Activated CD4-positive, alpha-beta T cell treated with anti-CD3 and anti-CD28 coated beads, Interleukin-2, amount 10 ng/mL, durations not matched to agents 24 days and 14 days (primary cell): ENCODE measurements around the gene TFF1. TPM values are rescaled to one million over a fixed set of nuclear protein-coding genes. Genes with fewer than 3 reads are reported as not detected.

ENCODE experiments used
- DNase-seq: peaks from one replicate; pipeline ENCODE4 v3.0.0; 2022
- H3K27ac Mint-ChIP-seq: one replicate; pipeline ENCODE4 v1.8.0; 2022; ENCODE audit warnings: mild to moderate bottlenecking, mixed read lengths
- H3K27me3 Mint-ChIP-seq: one replicate; pipeline ENCODE4 v1.8.0; 2022; ENCODE audit warnings: mixed read lengths
- H3K36me3 Mint-ChIP-seq: one replicate; pipeline ENCODE4 v1.8.0; 2022; ENCODE audit warnings: low read depth, mild to moderate bottlenecking, mixed read lengths
- H3K4me1 Mint-ChIP-seq: one replicate; pipeline ENCODE4 v1.8.0; 2021; ENCODE audit warnings: mixed read lengths
- H3K4me3 Mint-ChIP-seq: one replicate; pipeline ENCODE4 v1.8.0; 2022; ENCODE audit warnings: mild to moderate bottlenecking, moderate library complexity, mixed read lengths
- H3K9me3 Mint-ChIP-seq: one replicate; pipeline ENCODE4 v1.8.0; 2021; ENCODE audit warnings: mixed read lengths
- intact Hi-C: fragments of 100-400 bp; cut with micrococcal nuclease; formaldehyde crosslinking; loops from one replicate; pipeline ENCODE4 v1.15.1; 2023
- total RNA-seq: library from RNA; stranded (reverse); gene quantifications from 2 replicates; pipeline ENCODE4 v1.2.3, GENCODE V29; 2022

The TFF1 gene
- total RNA-seq, 1 donor from 2014 or later: not detected

DNA sequence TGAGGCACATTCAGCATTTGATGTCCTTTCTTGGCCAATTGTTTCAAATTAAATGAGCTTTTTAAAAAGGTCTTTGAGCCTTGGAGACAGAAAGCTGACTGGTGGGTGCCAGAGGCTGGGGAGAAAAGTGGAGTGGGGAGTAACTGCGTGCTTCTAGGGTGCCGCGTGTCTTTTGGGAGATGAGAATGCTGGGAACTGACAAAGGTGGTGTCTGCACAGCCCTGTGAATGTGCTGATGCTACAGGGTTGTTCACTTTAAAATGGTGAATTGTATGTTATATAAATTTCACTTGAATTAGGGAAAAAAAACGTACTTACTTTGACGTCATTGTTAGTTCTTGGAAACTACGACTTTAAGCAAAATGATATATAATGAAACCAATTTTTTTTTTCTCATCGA lies 8.1 kb upstream of the TFF1 start:
- intact Hi-C loops: loop anchor here (5.0 kb wide), 1 partner anchor 33 kb away; no protein-coding TSS in a partner anchor
- peak overlapping the region; percentile 88 for H3K27ac Mint-ChIP-seq
- peak overlapping the region; percentile 16 for H3K4me3 Mint-ChIP-seq
- peaks cover 14% of the 10 kb centered on the region for H3K36me3 Mint-ChIP-seq
- DNase-seq: no peak
- no peaks in the 10 kb centered on the region for H3K27me3 Mint-ChIP-seq
- no peaks in the 10 kb centered on the region for H3K9me3 Mint-ChIP-seq
- peaks cover 23% of the 10 kb centered on the region for H3K4me1 Mint-ChIP-seq

DNA sequence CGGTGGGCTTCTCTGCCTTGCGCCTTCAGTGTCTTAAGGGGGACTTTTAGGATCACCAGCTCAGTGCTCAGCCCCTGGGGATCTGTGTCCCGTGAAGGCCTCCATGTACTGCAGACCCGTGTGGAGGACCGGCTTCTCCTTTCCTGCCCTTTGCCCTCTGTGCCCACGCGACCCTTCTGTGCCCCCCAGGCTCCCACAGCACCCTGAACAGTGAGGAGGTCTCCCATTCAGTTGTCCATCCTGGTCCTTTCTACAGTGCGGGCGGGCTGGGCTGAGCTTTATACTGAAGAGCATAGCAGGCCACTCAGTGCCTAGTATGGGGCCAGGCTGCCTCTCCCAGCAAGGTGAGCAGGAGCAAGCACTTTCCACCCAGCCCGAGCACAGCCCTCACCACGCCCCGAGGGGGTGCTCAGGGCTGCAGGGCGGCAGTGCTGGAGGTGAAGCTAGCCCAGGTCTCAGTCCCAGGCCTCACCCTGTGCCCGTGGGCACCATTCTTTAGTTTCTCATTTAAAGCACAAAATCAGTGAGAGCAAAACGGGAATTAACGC lies 7.6 kb upstream of the TFF1 start:
- Mint-ChIP-seq H3K27me3 (no peaks in the 10 kb centered on the region), H3K27ac (peak overlapping the region; percentile 88), H3K36me3 (peaks cover 15% of the 10 kb centered on the region), H3K4me3 (no peak overlapping the region), H3K9me3 (no peaks in the 10 kb centered on the region), H3K4me1 (peaks cover 25% of the 10 kb centered on the region)
- DNase-seq: no peak
- intact Hi-C loops: loop anchor here (5.0 kb wide), 1 partner anchor 33 kb away; no protein-coding TSS in a partner anchor

DNA sequence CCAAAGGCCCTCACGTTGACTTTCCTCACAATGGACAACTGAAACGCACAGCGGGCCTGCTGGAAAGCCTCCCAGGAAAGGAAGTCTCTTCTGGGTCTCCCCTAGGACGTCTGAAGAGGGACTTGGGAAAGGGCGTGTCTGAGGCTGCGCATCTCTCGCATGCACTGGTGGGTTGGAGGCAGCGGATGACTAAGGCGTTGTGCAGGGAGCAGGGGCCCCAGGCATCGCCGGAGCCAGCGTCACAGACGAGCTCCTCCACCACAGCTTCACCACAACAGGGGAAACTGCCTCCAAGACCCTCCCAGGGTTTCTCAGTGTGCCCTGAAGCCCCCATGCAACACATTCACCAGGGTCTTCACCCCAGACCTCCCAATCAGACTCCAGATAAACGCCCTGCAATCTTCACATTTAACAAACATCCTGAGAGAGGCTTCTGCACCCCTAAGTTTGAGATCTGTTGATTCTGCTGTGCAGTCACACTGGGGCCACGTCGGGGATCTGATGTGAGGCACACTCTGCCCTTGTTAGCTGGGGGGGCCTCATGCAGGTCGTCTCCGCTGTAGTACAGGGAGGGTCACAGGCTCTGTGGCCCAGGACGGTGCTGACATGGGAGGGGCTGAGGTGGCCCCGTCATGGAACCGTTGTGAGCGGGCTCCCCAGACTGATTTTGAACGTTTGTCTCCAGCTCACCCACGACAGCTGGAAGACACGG lies 7.0 kb upstream of the TFF1 start:
- Mint-ChIP-seq H3K9me3 (no peaks in the 10 kb centered on the region), H3K27ac (peak overlapping the region; percentile 88), H3K27me3 (no peaks in the 10 kb centered on the region), H3K4me3 (peak overlapping the region; percentile 53), H3K36me3 (peaks cover 16% of the 10 kb centered on the region), H3K4me1 (peaks cover 25% of the 10 kb centered on the region)
- intact Hi-C loops: loop anchor here (5.0 kb wide), 1 partner anchor 34 kb away; no protein-coding TSS in a partner anchor
- DNase-seq: peak; percentile 68

DNA sequence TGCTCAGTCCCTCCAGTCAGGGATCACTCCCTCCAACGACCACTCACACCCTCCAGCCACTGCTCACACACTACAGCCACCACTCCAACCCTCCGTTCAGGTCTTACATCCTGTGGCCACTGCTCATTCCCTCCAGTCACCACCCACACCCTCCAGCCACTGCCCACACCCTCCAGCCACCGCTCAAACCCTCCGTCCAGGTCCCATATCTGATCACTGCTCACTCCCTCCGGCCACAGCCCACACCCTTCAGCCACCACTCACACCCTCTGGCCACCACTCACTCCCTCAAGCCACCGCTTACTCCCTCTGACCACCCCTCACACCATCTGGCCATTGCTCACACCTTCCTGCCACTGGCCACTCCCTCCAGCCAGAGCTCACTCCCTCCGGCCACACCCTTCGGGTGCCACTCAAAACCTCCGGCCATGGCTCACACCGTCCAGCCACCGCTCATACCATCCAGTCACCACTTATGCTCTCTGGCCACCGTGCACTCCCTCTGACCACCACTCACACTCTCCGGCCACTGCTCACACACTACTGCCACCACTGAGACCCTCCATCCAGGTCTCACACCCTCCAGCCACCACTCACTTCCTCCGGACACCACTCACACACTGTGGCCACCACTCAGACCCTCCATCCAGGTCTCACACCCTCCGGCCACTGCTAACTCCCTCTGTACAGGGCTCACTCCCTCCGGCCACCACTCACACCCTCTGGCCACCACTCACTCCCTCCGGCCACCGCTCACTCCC lies 4.7 kb upstream of the TFF1 start:
- Mint-ChIP-seq H3K9me3 (no peaks in the 10 kb centered on the region), H3K4me3 (peak overlapping the region; percentile 4), H3K36me3 (peaks cover 13% of the 10 kb centered on the region), H3K4me1 (peaks cover 29% of the 10 kb centered on the region), H3K27ac (no peak overlapping the region), H3K27me3 (no peaks in the 10 kb centered on the region)
- no peak for DNase-seq
- intact Hi-C loops: loop anchor here (5.0 kb wide), 1 partner anchor 36 kb away; no protein-coding TSS in a partner anchor

DNA sequence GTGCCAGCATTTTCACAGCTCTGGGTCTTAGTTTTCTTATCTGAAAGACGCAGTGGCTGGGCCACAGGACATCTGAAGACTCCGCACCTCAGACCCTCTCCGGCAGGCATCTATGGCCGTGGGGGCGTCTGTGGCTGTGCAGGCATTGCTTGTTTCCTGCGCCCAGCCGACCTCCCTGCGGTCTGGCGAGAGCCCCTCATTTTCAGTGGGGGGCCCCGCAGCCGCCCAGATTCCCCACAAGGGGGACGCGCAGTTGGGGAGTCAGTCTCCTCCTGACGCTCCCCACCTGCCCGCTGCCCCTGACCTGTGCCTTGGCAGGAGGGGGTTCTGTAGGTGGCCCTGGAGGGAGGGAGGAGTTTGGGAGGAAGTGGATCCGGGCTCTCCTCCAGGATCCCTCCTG lies 3.5 kb upstream of the TFF1 start:
- H3K27me3 Mint-ChIP-seq: no peaks in the 10 kb centered on the region
- no peak overlapping the region for H3K4me3 Mint-ChIP-seq
- no peaks in the 10 kb centered on the region for H3K9me3 Mint-ChIP-seq
- H3K27ac Mint-ChIP-seq: no peak overlapping the region
- H3K4me1 Mint-ChIP-seq: peaks cover 27% of the 10 kb centered on the region
- DNase-seq: no peak
- peaks cover 11% of the 10 kb centered on the region for H3K36me3 Mint-ChIP-seq
- intact Hi-C loops: loop anchor here (5.0 kb wide), 1 partner anchor 37 kb away; no protein-coding TSS in a partner anchor

DNA sequence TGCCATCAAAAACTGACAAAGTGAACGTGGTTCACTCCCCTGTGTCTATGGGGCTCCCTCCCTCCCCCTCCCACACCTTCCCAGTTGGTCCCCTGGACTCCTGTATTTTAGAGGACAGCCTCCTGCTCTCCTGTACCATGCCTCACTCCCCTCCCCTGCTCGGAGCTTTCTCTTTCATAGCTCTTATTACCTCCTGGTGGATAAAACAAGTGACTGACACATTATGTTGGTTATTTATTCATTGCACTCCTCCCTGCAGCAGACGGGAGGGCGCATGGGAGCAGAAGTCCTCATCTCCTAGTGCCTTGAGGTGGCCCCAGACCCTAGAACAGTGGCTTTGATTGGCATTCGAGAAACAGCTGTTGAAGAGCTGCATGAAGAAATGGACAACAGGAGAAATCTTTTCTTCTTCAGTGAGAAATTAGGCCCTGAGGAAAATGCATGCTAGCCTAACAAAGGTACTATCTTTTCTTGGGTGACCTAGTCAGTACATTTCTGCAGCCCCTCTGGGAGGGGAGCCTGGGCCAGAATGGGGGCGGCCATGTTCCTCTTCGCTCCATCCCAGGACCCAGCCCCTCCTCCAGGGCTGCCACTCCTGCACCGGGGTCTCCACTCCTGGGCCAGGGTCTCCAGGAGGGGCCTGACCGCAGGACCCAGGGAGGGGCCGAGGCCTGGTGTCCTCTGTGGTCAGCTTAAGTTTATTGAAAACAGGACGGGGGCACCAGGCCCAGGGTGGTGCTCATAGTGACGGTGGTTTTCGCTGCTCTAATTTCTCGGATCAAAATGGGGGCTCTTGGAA lies 1.2 kb upstream of the TFF1 start:
- Mint-ChIP-seq H3K27ac (no peak overlapping the region), H3K4me1 (peaks cover 15% of the 10 kb centered on the region), H3K4me3 (no peak overlapping the region), H3K9me3 (no peaks in the 10 kb centered on the region), H3K36me3 (peaks cover 8% of the 10 kb centered on the region), H3K27me3 (peaks cover 5% of the 10 kb centered on the region)
- no peak for DNase-seq
- intact Hi-C loops: no loop called here

DNA sequence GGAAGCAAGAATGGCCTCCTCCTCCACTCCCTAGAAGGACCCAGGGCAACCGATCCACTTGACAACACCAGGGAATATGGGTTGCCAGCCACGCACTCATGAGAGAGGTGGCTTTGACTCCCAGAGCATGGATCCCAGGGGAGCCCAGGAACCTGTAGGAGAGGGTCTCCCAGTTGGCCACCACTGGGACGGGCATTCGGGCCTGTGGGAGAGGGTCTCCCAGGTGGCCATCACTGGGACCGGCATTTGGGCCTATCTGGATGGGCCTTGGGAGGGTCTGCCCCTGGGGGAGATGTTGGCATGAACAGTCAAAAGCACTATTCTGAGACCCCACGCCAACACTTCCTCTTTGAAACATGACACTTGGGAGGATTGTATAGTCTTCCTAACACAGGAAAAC lies 565 bp downstream of the TFF1 start:
- H3K4me3 Mint-ChIP-seq: no peak overlapping the region
- H3K27ac Mint-ChIP-seq: no peak overlapping the region
- intact Hi-C loops: no loop called here
- no peak for DNase-seq
- H3K9me3 Mint-ChIP-seq: no peaks in the 10 kb centered on the region
- peaks cover 3% of the 10 kb centered on the region for H3K36me3 Mint-ChIP-seq
- H3K27me3 Mint-ChIP-seq: peaks cover 9% of the 10 kb centered on the region
- H3K4me1 Mint-ChIP-seq: peaks cover 6% of the 10 kb centered on the region

DNA sequence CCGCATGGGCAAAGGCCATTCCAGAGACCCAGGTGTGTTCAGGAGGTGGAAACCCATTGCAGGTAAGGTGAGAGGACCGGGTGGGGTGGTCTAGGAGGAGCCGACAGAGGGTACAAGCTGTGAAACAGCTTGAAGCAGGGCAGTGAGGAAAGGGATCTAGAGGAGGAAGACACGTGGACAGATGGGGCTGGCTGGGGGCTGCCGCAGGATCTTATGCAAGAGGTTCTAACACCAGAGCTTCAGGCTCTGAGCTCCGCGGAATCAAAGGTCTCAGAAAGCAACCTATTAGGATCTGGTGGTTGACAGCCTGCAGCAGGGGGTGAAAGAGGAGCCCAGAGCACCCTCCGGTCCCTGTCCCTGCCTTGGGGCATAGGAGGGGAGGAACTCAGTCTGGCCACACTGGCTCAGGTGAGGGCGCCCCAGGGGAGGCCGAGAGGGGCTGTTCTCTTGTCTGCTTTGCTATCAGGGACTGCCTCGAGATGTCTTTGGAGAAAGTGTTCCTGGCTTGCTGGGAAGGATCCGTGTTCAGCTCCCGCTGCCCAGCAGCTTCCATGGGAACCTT lies 1.9 kb downstream of the TFF1 start:
- no peak for DNase-seq
- Mint-ChIP-seq H3K4me3 (no peak overlapping the region), H3K36me3 (peaks cover 3% of the 10 kb centered on the region), H3K4me1 (peaks cover 6% of the 10 kb centered on the region), H3K9me3 (no peaks in the 10 kb centered on the region), H3K27ac (no peak overlapping the region), H3K27me3 (peaks cover 9% of the 10 kb centered on the region)
- intact Hi-C loops: no loop called here

DNA sequence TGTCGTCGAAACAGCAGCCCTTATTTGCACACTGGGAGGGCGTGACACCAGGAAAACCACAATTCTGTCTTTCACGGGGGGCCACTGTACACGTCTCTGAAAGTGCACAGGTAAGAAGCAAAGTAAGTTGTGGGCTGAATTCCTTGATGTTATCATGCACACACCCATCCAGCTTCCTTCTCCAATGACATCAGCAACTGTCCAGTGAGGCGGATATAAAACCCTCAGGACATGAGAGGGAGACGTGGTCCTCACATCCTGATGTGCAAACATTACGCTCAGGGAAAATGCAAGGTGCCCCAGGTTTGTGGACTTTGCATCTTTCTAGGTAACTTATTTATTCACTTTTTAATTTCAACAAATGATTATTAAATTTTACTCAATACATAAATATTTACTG lies 3.0 kb downstream of the TFF1 start:
- H3K27me3 Mint-ChIP-seq: peaks cover 9% of the 10 kb centered on the region
- no peak for DNase-seq
- peaks cover 3% of the 10 kb centered on the region for H3K4me1 Mint-ChIP-seq
- no peak overlapping the region for H3K4me3 Mint-ChIP-seq
- H3K36me3 Mint-ChIP-seq: no peaks in the 10 kb centered on the region
- no peak overlapping the region for H3K27ac Mint-ChIP-seq
- intact Hi-C loops: no loop called here
- no peaks in the 10 kb centered on the region for H3K9me3 Mint-ChIP-seq

DNA sequence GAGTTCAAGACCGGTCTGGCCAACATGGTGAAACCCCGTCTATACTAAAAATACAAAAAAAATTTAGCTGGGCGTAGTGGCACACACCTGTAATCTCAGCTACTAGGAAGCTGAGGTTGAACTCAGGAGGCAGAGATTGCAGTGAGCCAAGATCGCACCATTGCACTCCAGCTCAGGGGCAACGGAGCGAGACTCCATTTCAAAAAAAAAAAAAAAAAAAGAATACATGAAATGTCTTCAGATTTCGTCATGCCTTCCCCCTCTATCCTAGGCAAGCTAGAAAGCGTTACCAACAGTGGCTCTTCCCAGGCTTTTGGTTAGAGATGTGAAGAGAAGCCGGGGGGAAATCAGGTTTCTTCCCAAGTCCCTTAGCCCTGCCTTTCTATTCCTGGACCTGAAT lies 3.6 kb downstream of the TFF1 start:
- intact Hi-C loops: no loop called here
- Mint-ChIP-seq H3K4me3 (no peak overlapping the region), H3K36me3 (no peaks in the 10 kb centered on the region), H3K4me1 (no peaks in the 10 kb centered on the region), H3K27ac (no peak overlapping the region), H3K9me3 (no peaks in the 10 kb centered on the region), H3K27me3 (peaks cover 9% of the 10 kb centered on the region)
- DNase-seq: no peak

DNA sequence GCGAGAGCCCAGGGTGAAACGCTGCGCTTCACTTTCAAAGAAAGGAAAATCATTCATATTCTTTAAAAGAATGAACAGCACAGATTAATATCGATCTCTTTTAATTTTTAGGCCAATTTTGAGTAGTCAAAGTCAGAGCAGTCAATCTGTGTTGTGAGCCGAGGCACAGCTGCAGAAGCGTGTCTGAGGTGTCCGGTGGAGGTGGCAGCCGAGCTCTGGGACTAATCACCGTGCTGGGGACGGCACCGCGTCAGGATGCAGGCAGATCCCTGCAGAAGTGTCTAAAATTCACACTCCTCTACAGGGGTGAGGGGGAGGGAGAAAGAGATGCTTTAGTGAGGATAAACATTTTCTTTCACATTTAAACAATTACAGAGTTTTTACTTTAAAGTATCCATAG lies 4.1 kb downstream of the TFF1 start:
- intact Hi-C loops: no loop called here
- Mint-ChIP-seq H3K27me3 (peaks cover 9% of the 10 kb centered on the region), H3K27ac (no peak overlapping the region), H3K4me3 (no peak overlapping the region), H3K36me3 (no peaks in the 10 kb centered on the region), H3K4me1 (no peaks in the 10 kb centered on the region), H3K9me3 (peaks cover under 1% of the 10 kb centered on the region)
- no peak for DNase-seq

DNA sequence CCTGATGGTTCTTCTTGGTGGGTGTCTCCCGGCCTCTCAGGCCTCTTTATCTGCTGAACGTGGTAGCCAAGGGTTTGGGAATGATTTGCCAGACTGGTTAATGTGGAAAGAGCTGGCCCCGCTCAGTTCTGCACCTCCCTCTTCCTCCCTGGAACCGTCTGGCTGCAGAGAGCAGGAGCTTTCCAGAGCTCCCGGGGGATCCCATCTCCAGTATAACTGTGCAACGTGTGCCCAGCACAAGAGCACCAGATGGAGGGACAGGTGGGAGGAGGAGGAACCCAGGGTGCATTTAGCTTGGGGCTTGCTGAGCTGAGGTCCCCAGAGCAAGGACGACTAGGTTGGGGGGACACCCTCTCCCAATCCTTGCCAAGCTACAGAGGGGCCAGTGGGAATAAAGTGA lies 5.0 kb downstream of the TFF1 start:
- Mint-ChIP-seq H3K27ac (no peak overlapping the region), H3K4me1 (no peaks in the 10 kb centered on the region), H3K36me3 (peaks cover 2% of the 10 kb centered on the region), H3K4me3 (no peak overlapping the region), H3K9me3 (peaks cover 8% of the 10 kb centered on the region), H3K27me3 (peaks cover 9% of the 10 kb centered on the region)
- DNase-seq: no peak
- intact Hi-C loops: no loop called here

DNA sequence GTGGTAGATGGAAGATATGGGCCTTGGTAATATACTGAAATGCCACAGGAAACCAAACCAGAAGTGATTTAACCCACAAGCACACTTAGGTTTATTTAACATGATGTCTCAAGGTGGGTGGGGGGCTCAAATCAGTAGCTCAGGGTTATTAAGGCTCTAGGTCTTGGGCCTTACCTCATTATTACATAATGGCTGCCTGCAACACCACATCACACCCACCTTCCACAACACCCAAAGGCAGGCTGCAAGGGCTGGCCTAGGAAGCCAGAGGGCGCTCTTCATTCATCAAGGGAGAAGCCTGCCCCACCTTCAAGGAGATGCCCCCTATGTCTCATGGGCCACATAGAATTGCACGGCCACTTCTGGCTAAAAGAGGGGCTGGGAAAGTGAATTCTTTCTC lies 6.0 kb downstream of the TFF1 start:
- Mint-ChIP-seq H3K4me1 (no peaks in the 10 kb centered on the region), H3K27ac (no peak overlapping the region), H3K36me3 (peaks cover 5% of the 10 kb centered on the region), H3K9me3 (peaks cover 8% of the 10 kb centered on the region), H3K27me3 (peaks cover 13% of the 10 kb centered on the region), H3K4me3 (no peak overlapping the region)
- intact Hi-C loops: loop anchor here (1.0 kb wide), 1 partner anchor 90 kb away; no protein-coding TSS in a partner anchor
- no peak for DNase-seq
